LNCaP clone FGC (cell line): ENCODE data around the gene MAN1A1.

Source experiments
- DNase-seq: peaks from one replicate; pipeline ENCODE4 v3.0.0-alpha.2; 2011; ENCODE audit warnings: low read depth
- H3K4me3 ChIP-seq: 2 replicates; pipeline ENCODE4 v1.5.1; 2011; ENCODE audit warnings: mild to moderate bottlenecking, low read depth, low read length, control low read depth
- TF ChIP-seq, protein P1 (sequence below): IDR thresholded peaks from 2 replicates; pipeline ENCODE4 v1.5.1; 2012; ENCODE audit warnings: mild to moderate bottlenecking; ENCODE audit not compliant: control insufficient read depth, insufficient read depth; ENCODE audit errors: extremely low read depth

Gene MAN1A1

DNA sequence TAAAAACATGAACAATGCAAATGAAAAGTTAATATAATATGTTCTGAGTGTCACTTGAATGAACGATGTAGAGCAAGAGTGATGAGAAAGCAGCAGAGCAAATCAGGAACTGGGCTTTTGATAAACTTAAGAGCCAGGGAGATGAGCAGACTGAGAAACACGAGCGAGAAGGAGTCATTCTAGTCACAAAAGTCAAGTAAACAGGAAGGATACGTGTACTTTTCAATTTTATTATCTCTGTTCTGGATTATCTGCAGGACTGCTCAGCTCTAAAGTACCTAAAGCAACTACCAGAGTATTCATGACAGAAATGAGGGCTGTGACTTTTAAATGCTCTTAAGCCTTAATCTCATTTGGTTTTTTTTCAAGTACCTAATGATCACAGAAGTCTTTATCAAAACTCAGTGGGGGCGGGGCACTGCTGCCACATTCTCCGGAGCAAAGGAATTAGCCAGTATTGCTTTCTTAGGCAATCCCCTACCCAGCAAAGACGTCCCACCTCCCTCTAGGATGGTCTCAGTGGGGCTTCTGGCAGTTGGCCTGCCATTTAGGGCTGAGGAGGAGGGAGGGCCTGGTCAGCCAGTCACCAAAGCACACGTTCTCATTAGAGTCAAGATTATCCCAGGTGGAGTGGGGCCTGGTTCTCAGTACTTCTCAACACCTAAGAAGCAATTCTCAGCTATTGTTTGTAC is 8.6 kb downstream of the MAN1A1 start:
- TF ChIP-seq, protein P1, sequence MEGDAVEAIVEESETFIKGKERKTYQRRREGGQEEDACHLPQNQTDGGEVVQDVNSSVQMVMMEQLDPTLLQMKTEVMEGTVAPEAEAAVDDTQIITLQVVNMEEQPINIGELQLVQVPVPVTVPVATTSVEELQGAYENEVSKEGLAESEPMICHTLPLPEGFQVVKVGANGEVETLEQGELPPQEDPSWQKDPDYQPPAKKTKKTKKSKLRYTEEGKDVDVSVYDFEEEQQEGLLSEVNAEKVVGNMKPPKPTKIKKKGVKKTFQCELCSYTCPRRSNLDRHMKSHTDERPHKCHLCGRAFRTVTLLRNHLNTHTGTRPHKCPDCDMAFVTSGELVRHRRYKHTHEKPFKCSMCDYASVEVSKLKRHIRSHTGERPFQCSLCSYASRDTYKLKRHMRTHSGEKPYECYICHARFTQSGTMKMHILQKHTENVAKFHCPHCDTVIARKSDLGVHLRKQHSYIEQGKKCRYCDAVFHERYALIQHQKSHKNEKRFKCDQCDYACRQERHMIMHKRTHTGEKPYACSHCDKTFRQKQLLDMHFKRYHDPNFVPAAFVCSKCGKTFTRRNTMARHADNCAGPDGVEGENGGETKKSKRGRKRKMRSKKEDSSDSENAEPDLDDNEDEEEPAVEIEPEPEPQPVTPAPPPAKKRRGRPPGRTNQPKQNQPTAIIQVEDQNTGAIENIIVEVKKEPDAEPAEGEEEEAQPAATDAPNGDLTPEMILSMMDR = no peak
- no peak overlapping the region for H3K4me3 ChIP-seq
- DNase-seq = no peak

DNA sequence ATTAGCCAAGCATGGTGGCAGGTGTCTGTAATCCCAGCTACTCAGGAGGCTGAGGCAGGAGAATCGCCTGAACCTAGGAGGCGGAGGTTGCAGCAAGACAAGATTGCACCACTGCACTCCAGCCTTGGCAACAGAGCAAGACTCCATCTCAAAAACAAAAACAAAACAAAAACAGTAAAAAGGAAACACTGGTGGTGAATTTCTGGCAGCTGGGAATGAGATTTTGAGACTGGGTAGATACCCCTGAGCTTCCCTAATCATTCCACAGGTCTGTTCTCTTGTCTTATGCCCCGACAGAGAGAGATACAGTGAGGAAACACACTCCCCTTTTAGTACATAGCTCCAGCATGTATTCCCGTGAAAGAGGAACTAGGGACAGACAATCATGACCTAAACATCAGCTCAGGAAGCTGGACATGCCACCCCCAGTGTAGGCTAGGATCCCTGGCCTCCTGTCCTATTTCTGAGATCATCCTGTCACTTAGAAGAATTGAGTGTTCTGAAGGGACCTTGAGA is 9.6 kb downstream of the MAN1A1 start:
- H3K4me3 ChIP-seq = no peak overlapping the region
- DNase-seq = no peak
- TF ChIP-seq, protein P1 = no peak

DNA sequence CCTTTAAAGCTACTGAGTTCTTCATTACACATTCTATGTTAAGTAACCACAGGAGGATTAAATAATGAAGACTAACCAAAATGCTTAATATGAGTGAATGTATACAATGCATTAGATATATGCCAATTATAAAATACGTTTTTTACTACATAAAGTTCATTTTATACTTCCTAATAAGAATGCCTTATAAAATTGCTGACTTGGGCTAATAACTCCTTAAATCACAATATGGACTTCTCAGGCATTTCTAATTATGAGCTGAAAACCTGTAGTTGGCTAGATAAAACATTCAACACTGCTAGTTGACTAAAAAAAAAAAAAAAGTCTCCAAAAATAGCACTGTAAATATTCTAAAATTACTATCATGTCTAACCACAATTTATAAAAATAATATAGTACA is 11.8 kb downstream of the MAN1A1 start:
- TF ChIP-seq, protein P1 = no peak
- DNase-seq = no peak
- H3K4me3 ChIP-seq = no peak overlapping the region

- no peak for DNase-seq
- TF ChIP-seq, protein P1 = no peak
- no peak overlapping the region for H3K4me3 ChIP-seq
Measured at GRCh38 chr6:119337252-119337651, 12.3 kb downstream of the MAN1A1 start.

- DNase-seq = no peak
- H3K4me3 ChIP-seq = no peak overlapping the region
- TF ChIP-seq, protein P1 = no peak
Measured at GRCh38 chr6:119334535-119335264, 14.9 kb downstream of the MAN1A1 start.

DNA sequence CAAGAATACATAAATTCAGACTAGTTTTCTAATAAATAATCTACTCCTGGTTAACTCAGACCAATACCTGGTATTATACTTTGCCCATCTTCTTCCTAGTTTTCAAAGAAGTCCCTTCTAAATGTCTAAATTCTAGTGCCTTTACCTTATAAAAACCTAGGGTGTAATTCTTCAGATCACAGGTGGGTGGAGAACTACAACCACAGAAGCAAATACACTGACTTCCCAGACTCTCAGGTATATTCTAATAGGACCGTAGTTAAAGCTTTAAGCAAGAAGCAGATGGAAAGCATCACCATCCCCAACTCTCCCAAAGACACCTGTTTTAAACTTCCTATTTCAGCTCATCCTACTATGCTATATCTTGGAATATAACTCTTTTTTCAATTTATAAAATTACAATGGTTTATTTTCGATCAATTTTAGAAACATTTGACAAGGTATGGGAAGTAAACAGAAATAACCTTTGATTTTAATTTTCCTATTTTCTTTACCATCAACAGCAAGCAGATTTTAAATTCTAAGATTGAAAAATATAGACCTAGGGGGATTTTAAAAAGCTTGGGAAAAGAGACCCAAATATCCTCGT is 15.8 kb downstream of the MAN1A1 start:
- no peak for DNase-seq
- TF ChIP-seq, protein P1 = peak; percentile 70
- no peak overlapping the region for H3K4me3 ChIP-seq
